MCF 10A (cell line): ENCODE measurements around the gene TENT4B. TPM values are rescaled to one million over a fixed set of nuclear protein-coding genes. Genes with fewer than 3 reads are reported as not detected.

Source experiments
- BruUV-seq: library from RNA; stranded (reverse); fragments of 400-500 nt; replicated peaks from 2 replicates; lab custom pipeline; 2021; lab: Mats Ljungman, UMichigan
- CTCF ChIA-PET: fragments of 300-600 bp; sonication (Branson Sonifier 250); formaldehyde crosslinking; extraction: SDS; loops from one replicate; lab custom pipeline; 2021; ENCODE audit warnings: antibody characterized with exemption, inconsistent platforms; lab: Yijun Ruan, JAX
- POLR2A ChIA-PET: fragments of 300-600, 350-650 bp; sonication (Branson Sonifier 250); formaldehyde crosslinking; extraction: SDS; loops from one replicate; lab custom pipeline; 2020; ENCODE audit warnings: antibody characterized with exemption, inconsistent platforms; lab: Yijun Ruan, JAX
- DNase-seq: peaks from one replicate; pipeline ENCODE4 v3.0.0-alpha.2; 2018; ENCODE audit not compliant: unreplicated experiment
- H3K27ac Mint-ChIP-seq: one replicate; pipeline ENCODE4 v1.8.0; 2022; ENCODE audit warnings: mild to moderate bottlenecking, low read depth, mixed read lengths; ENCODE audit not compliant: unreplicated experiment
- H3K27me3 Mint-ChIP-seq: one replicate; pipeline ENCODE4 v1.8.0; 2022; ENCODE audit warnings: mixed read lengths; ENCODE audit not compliant: insufficient read depth, unreplicated experiment
- H3K36me3 Mint-ChIP-seq: one replicate; pipeline ENCODE4 v1.8.0; 2022; ENCODE audit warnings: mild to moderate bottlenecking, moderate library complexity, mixed read lengths; ENCODE audit not compliant: insufficient read depth, unreplicated experiment
- H3K4me1 Mint-ChIP-seq: one replicate; pipeline ENCODE4 v1.8.0; 2022; ENCODE audit warnings: mixed read lengths; ENCODE audit not compliant: insufficient read depth, unreplicated experiment
- H3K4me3 Mint-ChIP-seq: one replicate; pipeline ENCODE4 v1.8.0; 2022; ENCODE audit warnings: mild to moderate bottlenecking, moderate library complexity, mixed read lengths; ENCODE audit not compliant: unreplicated experiment
- H3K9me3 Mint-ChIP-seq: one replicate; pipeline ENCODE4 v1.8.0; 2022; ENCODE audit warnings: mixed read lengths; ENCODE audit not compliant: unreplicated experiment
- CTCF ChIP-seq: fragments of 200-600 bp; IDR thresholded peaks from one replicate; pipeline ENCODE4 v1.8.0; 2022; ENCODE audit warnings: antibody characterized with exemption, mild to moderate bottlenecking; ENCODE audit not compliant: unreplicated experiment
- intact Hi-C: fragments of 100-400 bp; cut with micrococcal nuclease; formaldehyde crosslinking; loops from 2 replicates; pipeline ENCODE4 v1.14.1; 2022
- total RNA-seq: library from RNA; stranded (reverse); gene quantifications from 2 replicates; pipeline ENCODE4 v1.2.3, GENCODE V29; 2022

TENT4B gene
- total RNA-seq, 1 experiment from 2014 or later = 12.1 TPM

- no peaks in the 10 kb centered on the region for H3K4me1 Mint-ChIP-seq
- H3K27ac Mint-ChIP-seq = no peak overlapping the region
- H3K4me3 Mint-ChIP-seq = no peak overlapping the region
- intact Hi-C loops = no loop called here
- CTCF ChIA-PET = interaction anchor here (0.7 to 1.3 kb wide), 2 partner anchors 18 to 130 kb away, joined by 3 read pairs; no protein-coding TSS in a partner anchor
- no peaks in the 10 kb centered on the region for H3K36me3 Mint-ChIP-seq
- no TSS peak for BruUV-seq
- no peak for TF ChIP-seq CTCF
- DNase-seq = no peak
- H3K9me3 Mint-ChIP-seq = no peaks in the 10 kb centered on the region
- H3K27me3 Mint-ChIP-seq = no peaks in the 10 kb centered on the region
- POLR2A ChIA-PET = interaction anchor here (0.6 kb wide), 1 partner anchor 36 kb away, joined by 3 read pairs; no protein-coding TSS in a partner anchor
Measured at GRCh38 chr16:50280932-50281331, 127.8 kb downstream of the TENT4B start.

Other genes with a start within 250 kb of the TENT4B start
- 22.0 and 23.2 TPM in 2 replicates for gene CNEP1R1, start 128.1 kb upstream of the TENT4B start, total RNA-seq
- gene HEATR3, start 87.3 kb upstream of the TENT4B start, total RNA-seq = 10.5 and 13.3 TPM in 2 replicates
- gene ADCY7, start 113.2 kb downstream of the TENT4B start, total RNA-seq = 32.9 and 61.5 TPM in 2 replicates
- gene BRD7, start 215.7 kb downstream of the TENT4B start, total RNA-seq = 75.9 and 76.4 TPM in 2 replicates